GM23338 (cell line): ENCODE measurements around the gene OSER1. TPM values are rescaled to one million over a fixed set of nuclear protein-coding genes. Genes with fewer than 3 reads are reported as not detected.
"Not testable (repeated sequence)": the region's sequence is repeated elsewhere in the genome, so short reads cannot be mapped to it uniquely, and the experiment has no call there.

Experiments
- ATAC-seq: fragments of 200-7000 bp; cut with Tn5 transposase; 3 replicates; pipeline ENCODE4 v1.9.1; 2020
- DNase-seq: peaks from one replicate; pipeline ENCODE4 v3.0.0-alpha.2; 2015; ENCODE audit warnings: low spot score
- H2AFZ ChIP-seq: fragments of 200-600 bp; sonication (generic); 2 replicates; pipeline ENCODE4 v1.8.0; 2016; ENCODE audit warnings: antibody characterized with exemption, mild to moderate bottlenecking, moderate library complexity
- H3F3A ChIP-seq: fragments of 200-600 bp; sonication (generic); replicated peaks from 2 replicates; pipeline ENCODE4 v1.8.0; 2017; ENCODE audit warnings: antibody characterized with exemption, mixed run types, low read depth
- H3K27ac ChIP-seq: fragments of 200-600 bp; sonication (generic); 2 replicates; pipeline ENCODE4 v1.6.1; 2016; ENCODE audit warnings: low read depth
- H3K27me3 ChIP-seq: fragments of 200-600 bp; sonication (generic); 2 replicates; pipeline ENCODE4 v1.8.0; 2016; ENCODE audit warnings: mild to moderate bottlenecking, mixed run types, moderate library complexity; ENCODE audit not compliant: insufficient read depth
- H3K36me3 ChIP-seq: fragments of 200-600 bp; sonication (generic); 2 replicates; pipeline ENCODE4 v1.8.0; 2016; ENCODE audit warnings: mild to moderate bottlenecking; ENCODE audit not compliant: insufficient read depth
- H3K4me1 ChIP-seq: fragments of 200-600 bp; sonication (generic); 2 replicates; pipeline ENCODE4 v1.8.0; 2016; ENCODE audit warnings: mild to moderate bottlenecking, moderate library complexity; ENCODE audit not compliant: insufficient read depth
- H3K4me2 ChIP-seq: fragments of 200-600 bp; sonication (generic); 2 replicates; pipeline ENCODE4 v1.7.1; 2017; ENCODE audit warnings: mixed run types
- H3K4me3 ChIP-seq: fragments of 200-600 bp; sonication (generic); 2 replicates; pipeline ENCODE4 v1.6.1; 2016; ENCODE audit warnings: mixed run types
- H3K79me2 ChIP-seq: fragments of 200-600 bp; sonication (generic); replicated peaks from 2 replicates; pipeline ENCODE4 v1.8.0; 2017; ENCODE audit warnings: mild to moderate bottlenecking; ENCODE audit not compliant: insufficient read depth
- H3K9me2 ChIP-seq: fragments of 200-600 bp; sonication (generic); 2 replicates; pipeline ENCODE4 v1.8.0; 2017; ENCODE audit not compliant: insufficient read depth
- H4K20me1 ChIP-seq: fragments of 200-600 bp; sonication (generic); replicated peaks from 2 replicates; pipeline ENCODE4 v1.8.0; 2017; ENCODE audit warnings: mild to moderate bottlenecking; ENCODE audit not compliant: insufficient read depth
- H3K27ac Mint-ChIP-seq: 2 replicates; pipeline ENCODE4 v1.8.0; 2020; ENCODE audit warnings: inconsistent platforms, mild to moderate bottlenecking, moderate library complexity, mixed read lengths
- H3K27me3 Mint-ChIP-seq: 3 replicates; pipeline ENCODE4 v1.8.0; 2022; ENCODE audit warnings: low read depth, mild to moderate bottlenecking, moderate library complexity, mixed read lengths, inconsistent platforms; ENCODE audit not compliant: insufficient read depth, poor library complexity
- H3K36me3 Mint-ChIP-seq: 3 replicates; pipeline ENCODE4 v1.8.0; 2021; ENCODE audit warnings: low read depth, mild to moderate bottlenecking, inconsistent platforms, moderate library complexity, mixed read lengths
- H3K4me1 Mint-ChIP-seq: 3 replicates; pipeline ENCODE4 v1.8.0; 2020; ENCODE audit warnings: mild to moderate bottlenecking, inconsistent platforms, mixed read lengths
- H3K4me3 Mint-ChIP-seq: 3 replicates; pipeline ENCODE4 v1.8.0; 2021; ENCODE audit warnings: moderate library complexity, mild to moderate bottlenecking, inconsistent platforms, mixed read lengths
- H3K9me3 Mint-ChIP-seq: 3 replicates; pipeline ENCODE4 v1.8.0; 2020; ENCODE audit warnings: moderate library complexity, mild to moderate bottlenecking, inconsistent platforms, mixed read lengths
- CREB1 ChIP-seq: fragments of 250-450 bp; sonication (Bioruptor Pico); IDR thresholded peaks from 2 replicates; pipeline ENCODE4 v1.5.0; 2020; ENCODE audit warnings: low read depth, mild to moderate bottlenecking, moderate library complexity
- EZH2 ChIP-seq: fragments of 200-600 bp; sonication (generic); IDR thresholded peaks from one replicate; pipeline ENCODE4 v1.8.0; 2017; ENCODE audit warnings: antibody characterized with exemption, mild to moderate bottlenecking, low read depth; ENCODE audit not compliant: unreplicated experiment
- JUNB ChIP-seq: IDR thresholded peaks from one replicate; pipeline ENCODE4 v1.6.1; 2016; ENCODE audit warnings: antibody characterized with exemption; ENCODE audit not compliant: unreplicated experiment
- ZNF114 ChIP-seq: fragments of 250-450 bp; sonication (Bioruptor Pico); IDR thresholded peaks from 2 replicates; pipeline ENCODE4 v1.5.0; 2020; ENCODE audit warnings: mild to moderate bottlenecking, moderate library complexity
- polyA plus RNA-seq: library from polyadenylated mRNA; unstranded; fragments of >200 nt; fragmentation: Nextera tagmentation; extraction: Ambion mirVana; gene quantifications from 2 replicates; pipeline ENCODE4 v1.2.1, GENCODE V29; 2016
- total RNA-seq: library from RNA; depleted of rRNA; stranded (reverse); fragments of >200 nt; shearing (Covaris generic); gene quantifications from 2 replicates; pipeline ENCODE4 v1.2.3, GENCODE V29; 2014
- TF ChIP-seq, protein P1 (sequence below), 2 experiments: fragments of 200-600 bp in 1 of 2; sonication (generic) in 1 of 2; conservative IDR thresholded peaks; 2 replicates each; pipeline versions ENCODE4 v1.5.1 to v1.6.1; 2016 to 2017; ENCODE audit warnings: antibody characterized with exemption in 2 of 2, low read depth in 2 of 2, mild to moderate bottlenecking in 2 of 2, moderate library complexity in 1 of 2
- TF ChIP-seq, protein P2 (sequence below): fragments of 250-450 bp; sonication (Bioruptor Pico); IDR thresholded peaks from 2 replicates; pipeline ENCODE4 v1.5.0; 2020; ENCODE audit warnings: mild to moderate bottlenecking, moderate library complexity

OSER1 gene
- total and polyA plus RNA-seq, 2 experiments from 2014 or later: 25.2 to 31.1 TPM

GRCh38 chr20:44233436-44234016, 23.0 kb upstream of the OSER1 start:
- Mint-ChIP-seq H3K36me3 (no peaks in the 10 kb centered on the region; the same call in 2 of the 3 replicates), H3K27ac (no peak overlapping the region), H3K4me3 (no peak overlapping the region), H3K4me1 (peaks cover 20% of the 10 kb centered on the region), H3K27me3 (peaks cover 5% of the 10 kb centered on the region), H3K9me3 (no peaks in the 10 kb centered on the region; the same call in 2 of the 3 replicates)
- Histone ChIP-seq H3K27me3 (no peaks in the 10 kb centered on the region), H4K20me1 (no peaks in the 10 kb centered on the region), H3K4me2 (no peak overlapping the region), H3K36me3 (no peaks in the 10 kb centered on the region), H2AFZ (no peak overlapping the region), H3K9me2 (no peaks in the 10 kb centered on the region; the same call in 1 of the 2 replicates), H3K79me2 (no peaks in the 10 kb centered on the region), H3K4me1 (peaks cover 10% of the 10 kb centered on the region), H3K4me3 (no peak overlapping the region), H3F3A (no peaks in the 10 kb centered on the region), H3K27ac (no peak overlapping the region)
- ATAC-seq (no peak), DNase-seq (no peak)
- no peak for TF ChIP-seq ZNF114
- TF ChIP-seq CREB1 (CRISPR knock-in tag): no peak
- TF ChIP-seq EZH2: no peak
- TF ChIP-seq, protein P1, sequence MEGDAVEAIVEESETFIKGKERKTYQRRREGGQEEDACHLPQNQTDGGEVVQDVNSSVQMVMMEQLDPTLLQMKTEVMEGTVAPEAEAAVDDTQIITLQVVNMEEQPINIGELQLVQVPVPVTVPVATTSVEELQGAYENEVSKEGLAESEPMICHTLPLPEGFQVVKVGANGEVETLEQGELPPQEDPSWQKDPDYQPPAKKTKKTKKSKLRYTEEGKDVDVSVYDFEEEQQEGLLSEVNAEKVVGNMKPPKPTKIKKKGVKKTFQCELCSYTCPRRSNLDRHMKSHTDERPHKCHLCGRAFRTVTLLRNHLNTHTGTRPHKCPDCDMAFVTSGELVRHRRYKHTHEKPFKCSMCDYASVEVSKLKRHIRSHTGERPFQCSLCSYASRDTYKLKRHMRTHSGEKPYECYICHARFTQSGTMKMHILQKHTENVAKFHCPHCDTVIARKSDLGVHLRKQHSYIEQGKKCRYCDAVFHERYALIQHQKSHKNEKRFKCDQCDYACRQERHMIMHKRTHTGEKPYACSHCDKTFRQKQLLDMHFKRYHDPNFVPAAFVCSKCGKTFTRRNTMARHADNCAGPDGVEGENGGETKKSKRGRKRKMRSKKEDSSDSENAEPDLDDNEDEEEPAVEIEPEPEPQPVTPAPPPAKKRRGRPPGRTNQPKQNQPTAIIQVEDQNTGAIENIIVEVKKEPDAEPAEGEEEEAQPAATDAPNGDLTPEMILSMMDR (conservative IDR thresholded peaks at IDR 0.05; ENCODE audit: low read depth in 2 of 2): no peak
- TF ChIP-seq, protein P2, sequence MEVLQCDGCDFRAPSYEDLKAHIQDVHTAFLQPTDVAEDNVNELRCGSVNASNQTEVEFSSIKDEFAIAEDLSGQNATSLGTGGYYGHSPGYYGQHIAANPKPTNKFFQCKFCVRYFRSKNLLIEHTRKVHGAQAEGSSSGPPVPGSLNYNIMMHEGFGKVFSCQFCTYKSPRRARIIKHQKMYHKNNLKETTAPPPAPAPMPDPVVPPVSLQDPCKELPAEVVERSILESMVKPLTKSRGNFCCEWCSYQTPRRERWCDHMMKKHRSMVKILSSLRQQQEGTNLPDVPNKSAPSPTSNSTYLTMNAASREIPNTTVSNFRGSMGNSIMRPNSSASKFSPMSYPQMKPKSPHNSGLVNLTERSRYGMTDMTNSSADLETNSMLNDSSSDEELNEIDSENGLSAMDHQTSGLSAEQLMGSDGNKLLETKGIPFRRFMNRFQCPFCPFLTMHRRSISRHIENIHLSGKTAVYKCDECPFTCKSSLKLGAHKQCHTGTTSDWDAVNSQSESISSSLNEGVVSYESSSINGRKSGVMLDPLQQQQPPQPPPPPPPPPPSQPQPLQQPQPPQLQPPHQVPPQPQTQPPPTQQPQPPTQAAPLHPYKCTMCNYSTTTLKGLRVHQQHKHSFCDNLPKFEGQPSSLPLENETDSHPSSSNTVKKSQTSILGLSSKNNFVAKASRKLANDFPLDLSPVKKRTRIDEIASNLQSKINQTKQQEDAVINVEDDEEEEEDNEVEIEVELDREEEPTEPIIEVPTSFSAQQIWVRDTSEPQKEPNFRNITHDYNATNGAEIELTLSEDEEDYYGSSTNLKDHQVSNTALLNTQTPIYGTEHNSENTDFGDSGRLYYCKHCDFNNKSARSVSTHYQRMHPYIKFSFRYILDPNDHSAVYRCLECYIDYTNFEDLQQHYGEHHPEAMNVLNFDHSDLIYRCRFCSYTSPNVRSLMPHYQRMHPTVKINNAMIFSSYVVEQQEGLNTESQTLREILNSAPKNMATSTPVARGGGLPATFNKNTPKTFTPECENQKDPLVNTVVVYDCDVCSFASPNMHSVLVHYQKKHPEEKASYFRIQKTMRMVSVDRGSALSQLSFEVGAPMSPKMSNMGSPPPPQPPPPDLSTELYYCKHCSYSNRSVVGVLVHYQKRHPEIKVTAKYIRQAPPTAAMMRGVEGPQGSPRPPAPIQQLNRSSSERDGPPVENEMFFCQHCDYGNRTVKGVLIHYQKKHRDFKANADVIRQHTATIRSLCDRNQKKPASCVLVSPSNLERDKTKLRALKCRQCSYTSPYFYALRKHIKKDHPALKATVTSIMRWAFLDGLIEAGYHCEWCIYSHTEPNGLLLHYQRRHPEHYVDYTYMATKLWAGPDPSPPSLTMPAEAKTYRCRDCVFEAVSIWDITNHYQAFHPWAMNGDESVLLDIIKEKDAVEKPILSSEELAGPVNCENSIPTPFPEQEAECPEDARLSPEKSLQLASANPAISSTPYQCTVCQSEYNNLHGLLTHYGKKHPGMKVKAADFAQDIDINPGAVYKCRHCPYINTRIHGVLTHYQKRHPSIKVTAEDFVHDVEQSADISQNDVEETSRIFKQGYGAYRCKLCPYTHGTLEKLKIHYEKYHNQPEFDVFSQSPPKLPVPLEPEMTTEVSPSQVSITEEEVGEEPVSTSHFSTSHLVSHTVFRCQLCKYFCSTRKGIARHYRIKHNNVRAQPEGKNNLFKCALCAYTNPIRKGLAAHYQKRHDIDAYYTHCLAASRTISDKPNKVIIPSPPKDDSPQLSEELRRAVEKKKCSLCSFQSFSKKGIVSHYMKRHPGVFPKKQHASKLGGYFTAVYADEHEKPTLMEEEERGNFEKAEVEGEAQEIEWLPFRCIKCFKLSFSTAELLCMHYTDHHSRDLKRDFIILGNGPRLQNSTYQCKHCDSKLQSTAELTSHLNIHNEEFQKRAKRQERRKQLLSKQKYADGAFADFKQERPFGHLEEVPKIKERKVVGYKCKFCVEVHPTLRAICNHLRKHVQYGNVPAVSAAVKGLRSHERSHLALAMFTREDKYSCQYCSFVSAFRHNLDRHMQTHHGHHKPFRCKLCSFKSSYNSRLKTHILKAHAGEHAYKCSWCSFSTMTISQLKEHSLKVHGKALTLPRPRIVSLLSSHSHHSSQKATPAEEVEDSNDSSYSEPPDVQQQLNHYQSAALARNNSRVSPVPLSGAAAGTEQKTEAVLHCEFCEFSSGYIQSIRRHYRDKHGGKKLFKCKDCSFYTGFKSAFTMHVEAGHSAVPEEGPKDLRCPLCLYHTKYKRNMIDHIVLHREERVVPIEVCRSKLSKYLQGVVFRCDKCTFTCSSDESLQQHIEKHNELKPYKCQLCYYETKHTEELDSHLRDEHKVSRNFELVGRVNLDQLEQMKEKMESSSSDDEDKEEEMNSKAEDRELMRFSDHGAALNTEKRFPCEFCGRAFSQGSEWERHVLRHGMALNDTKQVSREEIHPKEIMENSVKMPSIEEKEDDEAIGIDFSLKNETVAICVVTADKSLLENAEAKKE (CRISPR knock-in tag): no peak
- no peak for TF ChIP-seq JUNB

GRCh38 chr20:44232469-44232856, 21.9 kb upstream of the OSER1 start:
- H3K36me3 ChIP-seq, H4K20me1 ChIP-seq, H3K9me3 Mint-ChIP-seq, H3K36me3 Mint-ChIP-seq, H3K4me3 ChIP-seq, H2AFZ ChIP-seq, H3K27me3 Mint-ChIP-seq, H3F3A ChIP-seq, H3K79me2 ChIP-seq, ATAC-seq, H3K27me3 ChIP-seq, H3K27ac Mint-ChIP-seq, H3K4me2 ChIP-seq, H3K9me2 ChIP-seq, H3K4me3 Mint-ChIP-seq, DNase-seq, H3K27ac ChIP-seq: not testable (repeated sequence)
- H3K4me1 Mint-ChIP-seq: peaks cover 22% of the 10 kb centered on the region
- H3K4me1 ChIP-seq: peaks cover 10% of the 10 kb centered on the region
